Inflammatory macrophage (primary cell): ENCODE measurements around the gene SUCLG2.
"Not testable (repeated sequence)": the region's sequence is repeated elsewhere in the genome, so short reads cannot be mapped to it uniquely, and the experiment has no call there.

Experiments used
- DNase-seq, 2 donors: peaks; one replicate each; pipeline ENCODE4 v3.0.0-alpha.2; 2020 to 2022

SUCLG2 gene

DNA sequence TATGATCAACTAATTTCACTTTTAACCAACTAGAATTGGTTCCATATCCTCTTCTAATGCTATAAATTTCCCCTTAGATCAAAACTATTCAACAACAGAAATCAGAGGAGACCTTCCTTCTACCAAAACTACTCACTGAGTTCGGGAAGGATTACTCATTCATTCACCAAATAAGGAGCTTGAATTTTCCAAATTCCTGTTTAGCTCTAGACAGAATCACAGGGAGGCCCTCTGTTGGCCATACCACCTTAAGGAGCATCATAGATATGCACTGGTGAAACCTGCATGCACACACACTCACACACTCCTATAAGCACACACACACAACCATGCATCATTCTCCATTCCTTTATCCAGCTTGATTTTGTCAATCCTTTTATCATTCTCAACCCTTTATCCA lies 49.0 kb downstream of the SUCLG2 start:
- no peak for DNase-seq

DNA sequence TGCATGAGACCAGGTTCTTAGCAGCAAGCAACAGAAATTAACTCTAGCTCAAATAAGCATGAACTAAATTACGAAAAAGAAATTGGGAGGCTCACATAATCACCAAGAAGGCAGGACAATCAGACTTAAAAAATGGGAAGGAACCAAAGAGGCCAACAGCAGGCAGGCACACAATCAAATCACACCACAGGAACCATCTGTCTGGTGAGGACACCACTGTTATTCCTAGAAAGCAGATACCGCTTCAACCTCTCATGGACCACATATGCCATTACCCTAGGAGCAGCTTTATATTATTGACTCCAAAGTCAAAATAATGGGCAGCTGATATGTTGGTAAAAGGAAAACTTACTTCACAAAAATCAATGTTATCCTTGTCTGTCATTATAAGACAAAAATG lies 51.6 kb downstream of the SUCLG2 start:
- no peak for DNase-seq

DNA sequence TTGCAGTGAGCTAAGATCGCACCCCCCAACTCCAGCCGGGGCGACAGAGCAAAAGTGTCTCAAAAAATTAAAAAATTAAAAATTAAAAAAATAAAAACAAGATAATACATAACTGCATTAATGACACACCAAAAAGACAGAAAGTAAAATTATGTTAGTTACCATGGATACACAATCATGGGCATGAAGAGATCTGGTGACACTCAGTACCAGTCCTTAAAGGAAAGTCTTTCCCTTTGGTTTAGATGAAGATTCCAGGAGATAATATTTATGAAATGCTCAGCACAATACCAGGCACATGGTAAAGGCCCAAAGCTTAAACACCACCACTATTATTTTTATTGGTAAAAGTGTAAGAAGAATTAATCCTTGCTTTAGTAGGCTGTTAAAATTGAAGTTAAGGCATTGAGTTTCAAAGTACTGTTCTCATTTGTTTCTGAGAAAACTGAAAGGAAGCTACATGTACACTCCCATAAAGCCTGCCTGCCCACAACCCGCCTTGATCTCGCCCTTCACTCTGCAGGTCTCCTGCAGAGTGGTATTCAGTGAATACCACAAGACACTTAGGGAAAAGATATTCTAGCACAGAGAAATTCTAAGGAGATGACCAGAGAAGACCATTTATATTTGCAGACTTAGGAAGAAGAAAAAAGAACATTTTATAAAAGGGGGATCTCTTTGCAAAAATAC lies 52.3 kb downstream of the SUCLG2 start:
- DNase-seq: no peak

DNA sequence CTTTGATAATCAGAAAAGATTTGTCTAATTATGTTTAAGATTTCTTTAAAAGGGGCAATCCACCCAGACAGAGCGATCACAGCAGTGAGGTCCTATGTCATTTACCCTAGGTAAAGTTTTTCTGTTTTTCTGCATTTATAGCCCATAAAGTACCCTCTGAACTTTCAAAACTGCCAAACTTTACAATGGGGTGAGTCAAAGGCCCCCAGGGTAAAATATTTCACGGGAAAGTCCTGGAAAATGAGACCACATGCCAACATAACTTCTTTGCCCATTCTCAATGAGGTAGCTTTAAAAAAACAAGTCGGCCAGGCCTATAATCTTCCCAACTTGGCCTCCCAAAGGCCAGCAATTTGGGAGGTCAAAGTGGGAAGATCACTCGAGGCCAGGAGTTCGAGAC lies 53.0 kb downstream of the SUCLG2 start:
- DNase-seq: no peak

DNA sequence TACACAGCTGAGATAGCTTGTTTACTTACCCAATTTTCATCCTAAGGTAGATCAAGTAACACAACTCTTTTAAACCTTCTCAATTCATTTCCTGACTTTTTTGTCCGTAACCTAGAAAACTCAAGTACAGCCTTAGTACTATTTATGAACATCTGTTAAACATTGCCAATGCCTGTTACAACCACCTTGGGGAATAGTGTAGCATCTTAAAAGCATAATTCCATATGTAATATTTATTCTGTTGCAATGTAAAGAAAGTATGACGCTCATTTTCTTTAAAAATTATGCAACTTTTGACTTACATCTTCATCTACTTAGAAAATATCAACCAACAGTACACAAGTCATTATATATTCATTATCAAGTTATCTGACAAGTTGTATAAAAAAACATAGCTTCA lies 54.6 kb downstream of the SUCLG2 start:
- DNase-seq: no peak

DNA sequence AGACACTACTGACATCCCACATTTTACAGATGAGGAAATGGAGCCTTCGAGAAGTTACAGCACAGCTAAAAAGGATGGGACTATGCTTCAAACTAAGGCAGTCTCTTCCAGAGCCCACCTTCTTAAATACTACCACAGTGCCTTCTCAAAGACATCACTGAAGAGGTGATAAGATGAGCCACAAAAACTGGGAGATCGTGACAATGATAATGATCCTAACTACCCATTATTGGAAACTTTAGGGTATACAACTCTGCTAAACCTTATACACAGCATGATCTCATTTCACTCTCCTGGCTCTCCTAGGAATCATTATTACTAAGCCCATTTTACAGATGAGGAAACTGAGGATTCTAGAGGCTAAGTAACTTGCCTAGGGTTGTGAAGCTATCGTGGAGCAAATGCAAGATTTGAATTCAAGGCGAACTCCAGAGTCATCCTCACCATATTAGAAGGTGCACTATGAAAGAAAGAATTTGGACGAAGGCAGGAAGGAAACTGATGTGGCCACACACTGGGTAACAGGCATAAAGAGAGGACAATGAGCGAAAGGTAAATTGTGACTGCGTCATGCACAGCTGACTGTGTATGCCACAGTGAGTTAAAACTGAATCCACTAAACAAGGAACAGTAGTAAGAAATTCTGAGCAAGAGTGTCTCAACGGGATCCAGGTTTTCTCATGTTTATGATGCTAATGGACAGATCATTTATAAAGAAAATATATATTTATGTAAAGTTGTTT lies 55.4 kb downstream of the SUCLG2 start:
- DNase-seq: no peak

DNA sequence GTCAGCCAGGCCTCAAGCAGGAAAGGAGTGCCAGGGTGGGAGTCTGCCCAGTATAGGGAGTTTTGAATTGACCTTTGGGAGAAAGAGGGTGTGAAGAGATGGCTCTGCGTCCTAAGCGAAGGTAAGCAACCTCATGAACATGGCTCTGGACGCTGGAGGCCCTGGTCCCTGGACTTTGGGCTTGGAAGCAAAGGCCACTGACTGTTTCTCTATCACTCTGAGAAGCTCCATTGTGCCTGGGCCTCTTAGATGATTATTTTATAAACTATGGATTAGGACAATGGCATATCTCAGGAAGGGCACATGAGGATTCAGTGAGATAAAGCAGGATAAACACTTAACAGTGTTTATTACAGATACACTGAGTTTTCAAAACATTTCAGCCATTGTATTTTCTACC lies 59.0 kb downstream of the SUCLG2 start:
- DNase-seq: no peak

DNA sequence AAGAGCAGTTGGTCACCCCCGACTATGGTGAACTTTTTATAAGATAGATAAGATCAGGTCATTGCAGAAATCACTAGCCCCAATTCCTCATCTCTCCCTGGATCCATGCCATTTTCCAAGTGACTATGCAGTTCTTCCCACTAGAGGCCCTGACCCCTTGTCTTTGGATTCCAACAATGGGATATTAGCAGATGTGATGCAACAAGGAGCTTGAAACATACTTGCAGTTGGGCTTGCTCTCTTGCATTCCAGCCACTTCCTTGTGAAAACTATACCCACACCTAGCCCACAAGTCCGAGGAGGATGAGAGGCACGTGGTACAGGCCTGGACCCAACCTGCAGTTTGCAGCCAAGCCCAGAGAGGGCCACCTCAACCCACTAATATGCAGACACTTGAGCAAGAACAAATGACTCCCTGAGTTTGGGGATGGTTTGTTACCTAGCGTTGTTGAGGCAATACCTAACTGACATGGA lies 60.6 kb downstream of the SUCLG2 start:
- no peak for DNase-seq

DNA sequence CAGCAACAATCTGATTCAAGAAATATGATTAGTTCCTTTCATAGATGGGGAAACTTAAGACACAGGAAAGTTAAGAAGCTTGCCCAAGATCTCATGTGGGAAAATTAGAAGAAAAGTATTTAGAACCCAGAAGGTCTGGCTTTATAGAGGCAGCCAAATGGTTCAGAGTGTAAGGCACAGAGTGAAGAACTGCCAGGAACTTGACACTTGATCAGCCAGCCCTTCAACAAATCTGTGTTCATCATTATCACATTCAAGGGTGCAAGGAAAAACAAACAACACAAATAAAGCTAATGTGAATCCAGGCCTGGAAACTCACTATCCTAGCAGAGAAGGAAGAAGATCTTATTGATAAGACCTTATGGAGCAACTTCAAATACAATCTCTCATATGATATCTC lies 62.4 kb downstream of the SUCLG2 start:
- DNase-seq: no peak

DNA sequence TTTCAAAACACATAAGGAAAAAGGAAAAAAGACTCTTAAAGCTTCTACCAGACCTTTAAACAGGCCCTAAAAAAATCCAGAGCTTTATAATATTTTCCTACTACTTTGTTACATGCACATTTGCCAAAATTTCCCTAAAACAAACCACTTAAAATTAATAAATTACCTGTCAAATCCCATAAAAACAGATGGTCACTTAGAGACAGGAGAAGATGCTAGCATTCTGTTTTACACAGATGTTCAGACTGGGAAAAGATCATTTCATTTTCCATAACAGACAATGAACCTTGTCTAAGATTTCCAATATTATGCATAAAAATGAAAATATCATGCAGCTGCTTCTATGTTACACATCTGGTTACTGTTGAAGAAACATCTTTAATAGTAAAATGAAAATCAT lies 66.6 kb downstream of the SUCLG2 start:
- no peak for DNase-seq

DNA sequence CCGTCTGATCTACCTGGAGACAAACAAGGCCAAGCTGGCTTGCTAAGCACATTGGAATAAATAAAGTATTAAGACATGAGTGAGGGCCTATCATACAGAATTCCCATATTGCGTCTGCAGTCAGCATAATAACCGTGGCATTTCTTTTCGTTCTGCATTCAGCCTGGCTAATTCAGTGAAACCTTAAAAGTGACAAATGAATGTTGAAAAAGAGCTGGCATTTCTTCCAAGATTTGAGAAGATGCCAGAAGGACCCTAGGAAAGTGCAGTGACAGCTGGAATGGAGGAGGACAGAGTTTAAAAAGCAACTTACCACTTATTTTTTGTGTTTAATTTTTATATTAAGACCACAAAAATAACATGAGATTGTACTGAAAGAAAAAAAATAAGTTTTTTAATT lies 67.1 kb downstream of the SUCLG2 start:
- no peak for DNase-seq

DNA sequence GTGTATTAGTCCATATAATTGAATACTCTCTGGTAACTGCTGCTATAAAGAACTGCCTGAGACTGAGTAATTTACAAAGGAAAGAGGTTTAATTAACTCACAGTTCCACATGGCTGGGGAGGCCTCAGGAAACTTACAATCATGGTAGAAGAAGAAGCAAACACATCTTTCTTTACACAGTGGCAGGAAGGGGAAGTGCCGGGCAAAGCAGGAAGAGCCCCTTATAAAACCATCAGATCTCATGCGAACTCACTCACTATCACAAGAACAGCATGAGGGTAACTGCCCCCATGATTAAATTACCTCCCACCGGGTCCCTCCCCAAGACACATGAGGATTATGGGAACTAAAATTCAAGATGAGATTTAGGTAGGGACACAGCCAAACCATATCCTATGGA lies 69.8 kb downstream of the SUCLG2 start:
- not testable (repeated sequence) for DNase-seq

DNA sequence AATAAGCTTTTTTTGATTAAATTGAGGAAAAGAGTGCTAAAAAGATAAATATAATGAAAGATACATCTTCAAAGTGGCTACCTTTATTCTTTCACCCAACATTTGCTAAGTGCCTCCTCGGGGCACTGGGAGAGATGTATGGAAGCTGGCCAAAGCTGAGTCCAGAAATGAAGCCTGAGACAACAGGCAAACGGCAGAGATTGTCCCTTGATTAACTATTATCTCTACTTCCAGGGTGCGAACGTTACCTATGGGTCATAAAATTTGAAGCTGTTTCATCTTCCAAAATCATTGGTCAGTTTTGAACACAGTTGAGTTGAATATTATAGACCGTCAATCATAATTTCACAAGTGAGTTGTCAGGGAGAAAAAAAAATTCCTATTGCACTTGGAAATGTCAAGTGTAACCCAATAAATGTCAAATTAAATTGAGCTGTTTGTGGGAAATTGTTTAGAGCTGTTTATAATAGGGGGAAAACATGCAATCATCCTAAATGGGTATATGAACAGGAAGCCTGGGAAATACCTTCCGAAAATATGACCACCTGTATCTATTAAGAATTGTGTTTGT lies 73.9 kb downstream of the SUCLG2 start:
- DNase-seq: no peak

DNA sequence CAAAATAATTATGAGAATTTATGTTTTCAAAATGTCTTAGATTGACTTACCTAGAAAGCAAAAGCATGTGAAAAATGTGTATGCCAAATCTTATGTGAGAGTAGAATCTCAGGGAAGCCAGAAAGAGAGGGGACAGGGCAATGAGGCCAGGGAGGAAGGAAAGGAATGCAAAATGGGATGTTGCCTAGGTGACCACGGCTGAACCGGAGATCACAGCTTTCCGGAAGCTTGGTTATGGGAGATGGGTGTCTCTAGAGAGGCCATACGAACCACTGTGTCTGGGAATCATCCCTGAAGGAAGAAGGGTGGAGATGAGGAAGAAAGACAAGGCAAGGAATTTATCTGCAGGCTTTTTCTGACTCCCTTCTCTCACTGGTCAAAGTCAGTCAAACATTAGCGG lies 76.0 kb downstream of the SUCLG2 start:
- no peak for DNase-seq

DNA sequence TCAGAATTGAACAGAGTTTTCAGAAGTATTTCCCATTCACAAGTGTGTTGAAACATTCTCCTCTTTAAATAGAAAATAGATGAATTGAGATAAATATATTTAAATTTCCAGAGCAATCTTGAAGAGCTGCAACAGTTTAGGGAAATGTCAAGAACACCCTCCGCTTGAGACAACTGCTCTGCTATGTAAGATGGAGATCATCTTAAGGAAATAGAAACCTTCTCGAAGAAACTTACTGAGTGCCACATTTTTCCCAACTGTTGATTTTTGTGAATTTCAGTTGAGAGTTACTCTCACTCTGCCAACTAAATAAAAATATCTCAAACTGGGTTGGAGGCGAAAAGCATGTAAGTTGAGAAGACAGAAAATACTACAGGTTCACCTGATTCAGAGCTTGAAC lies 78.0 kb downstream of the SUCLG2 start:
- DNase-seq: no peak

DNA sequence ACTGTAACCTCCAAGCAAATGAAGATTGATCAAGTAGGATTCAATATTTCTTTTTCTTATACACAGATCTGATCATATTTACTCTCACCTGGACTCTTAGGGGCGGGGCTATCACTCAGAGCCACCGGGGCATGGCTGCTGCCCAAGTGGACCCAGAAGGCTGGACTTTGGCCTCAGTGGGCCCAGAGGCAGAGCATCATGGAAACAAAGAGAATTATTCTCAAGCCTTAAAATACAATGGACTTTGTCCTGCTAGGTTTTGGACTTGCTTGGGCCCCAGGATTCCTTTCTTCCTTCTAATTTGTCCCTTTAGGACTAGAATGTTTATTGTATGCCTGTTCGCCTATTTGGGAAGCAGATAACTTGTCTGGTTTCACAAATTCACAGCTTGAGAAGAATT lies 85.1 kb downstream of the SUCLG2 start:
- DNase-seq: no peak

DNA sequence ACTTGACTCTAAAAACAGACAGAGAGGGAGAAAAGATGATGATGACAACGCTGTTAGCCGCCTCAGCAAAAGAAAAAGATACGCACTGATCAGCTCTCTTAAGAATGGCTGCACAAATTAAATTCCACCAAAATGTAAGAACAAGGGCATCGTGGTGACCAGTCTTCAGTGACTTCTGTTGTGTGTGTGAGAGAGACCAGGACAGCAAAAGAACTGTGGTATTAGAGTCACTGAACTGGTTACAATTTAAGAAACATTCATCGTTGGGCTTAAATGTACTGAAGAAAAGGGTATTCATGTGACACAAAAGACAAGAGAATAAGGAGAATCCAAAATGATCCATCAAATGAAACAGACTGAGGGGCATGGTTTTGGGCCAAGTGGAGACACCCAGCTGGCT lies 86.5 kb downstream of the SUCLG2 start:
- no peak for DNase-seq

DNA sequence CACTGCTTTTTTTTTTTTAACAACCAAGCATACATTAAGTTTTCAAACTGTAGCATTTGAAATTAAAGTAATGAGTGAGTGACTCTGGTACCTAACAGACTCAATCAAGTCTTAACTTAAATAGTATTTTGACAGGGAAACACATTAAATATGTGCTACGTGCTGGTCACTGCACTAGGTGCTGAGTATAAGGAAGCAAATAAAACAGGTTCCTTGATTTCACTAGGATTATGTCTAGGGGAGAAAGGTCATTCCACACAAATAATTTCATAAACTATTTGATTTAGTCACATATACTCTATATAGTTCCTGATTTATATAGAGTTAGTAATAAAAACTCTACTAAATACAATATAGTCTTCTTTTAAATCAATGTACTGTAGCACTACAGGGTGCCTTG lies 89.4 kb downstream of the SUCLG2 start:
- DNase-seq: no peak

DNA sequence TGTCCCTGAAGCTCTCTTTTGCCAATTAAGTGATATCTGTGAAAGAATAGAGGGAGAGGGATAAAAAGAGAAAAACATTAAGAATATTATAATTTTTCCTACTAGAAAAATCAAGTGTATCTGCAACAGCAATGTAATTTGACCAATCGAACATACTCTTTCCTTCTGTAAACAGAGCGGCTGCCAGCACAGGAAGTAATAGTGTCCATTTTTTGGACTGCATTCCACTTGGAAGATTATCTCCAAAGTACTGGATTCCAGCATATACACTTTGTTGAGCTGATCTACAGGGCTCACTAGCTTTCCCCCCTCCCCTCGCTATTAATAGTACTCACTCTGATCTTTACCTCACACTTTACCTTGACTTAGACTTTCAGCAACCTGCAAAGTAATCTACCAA lies 90.4 kb downstream of the SUCLG2 start:
- no peak for DNase-seq

DNA sequence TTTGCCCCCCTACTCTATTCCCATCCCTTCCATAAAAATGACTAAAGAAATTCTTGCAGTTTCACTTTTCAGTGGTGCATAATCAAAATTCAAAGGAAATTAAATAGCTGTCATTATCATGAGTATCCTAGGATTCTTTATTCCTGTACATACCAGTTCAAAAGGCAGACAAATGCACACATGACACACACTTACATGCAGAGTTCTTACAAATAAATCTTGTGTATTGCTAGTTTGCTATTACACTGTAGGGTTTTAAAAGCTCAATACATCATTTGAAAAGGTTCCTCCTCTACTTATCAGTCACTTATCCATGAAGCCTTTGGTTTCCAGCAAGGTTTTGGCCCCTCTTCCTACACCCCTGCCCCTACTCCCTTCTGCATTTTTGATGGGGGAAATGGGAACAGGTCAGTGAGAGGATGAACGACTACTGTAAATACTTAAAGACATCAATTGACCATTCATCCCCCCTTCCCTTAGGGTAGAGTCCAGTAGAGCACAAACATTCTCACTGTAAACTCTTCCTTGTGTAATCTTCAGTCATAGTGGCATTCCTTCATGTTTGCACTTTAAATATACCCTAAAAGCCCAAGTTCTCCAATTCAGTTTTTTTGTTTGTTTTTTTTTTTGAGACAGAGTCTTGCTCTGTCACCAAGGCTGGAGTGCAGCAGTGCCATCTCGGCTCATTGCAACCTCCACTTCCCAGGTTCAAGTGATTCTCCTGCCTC lies 92.6 kb downstream of the SUCLG2 start:
- DNase-seq: no peak

DNA sequence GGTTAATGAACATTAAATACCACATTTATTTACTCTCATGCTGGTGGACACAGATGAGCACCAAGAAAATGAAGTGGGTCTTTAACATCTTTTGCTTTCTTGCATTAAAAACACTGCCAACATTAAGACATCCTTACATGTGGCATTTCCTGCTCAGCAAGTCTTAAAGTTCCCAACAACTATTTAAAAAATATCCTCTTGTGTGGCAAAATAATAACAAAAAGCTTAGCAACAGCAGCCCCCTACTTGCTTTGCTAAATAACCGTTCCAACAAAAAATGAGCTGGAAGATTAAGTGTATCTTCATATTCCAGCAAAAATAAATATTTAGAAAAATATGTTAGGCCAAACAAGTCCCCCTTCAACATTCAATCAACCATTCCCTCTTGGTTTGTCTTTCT lies 93.1 kb downstream of the SUCLG2 start:
- DNase-seq: no peak

DNA sequence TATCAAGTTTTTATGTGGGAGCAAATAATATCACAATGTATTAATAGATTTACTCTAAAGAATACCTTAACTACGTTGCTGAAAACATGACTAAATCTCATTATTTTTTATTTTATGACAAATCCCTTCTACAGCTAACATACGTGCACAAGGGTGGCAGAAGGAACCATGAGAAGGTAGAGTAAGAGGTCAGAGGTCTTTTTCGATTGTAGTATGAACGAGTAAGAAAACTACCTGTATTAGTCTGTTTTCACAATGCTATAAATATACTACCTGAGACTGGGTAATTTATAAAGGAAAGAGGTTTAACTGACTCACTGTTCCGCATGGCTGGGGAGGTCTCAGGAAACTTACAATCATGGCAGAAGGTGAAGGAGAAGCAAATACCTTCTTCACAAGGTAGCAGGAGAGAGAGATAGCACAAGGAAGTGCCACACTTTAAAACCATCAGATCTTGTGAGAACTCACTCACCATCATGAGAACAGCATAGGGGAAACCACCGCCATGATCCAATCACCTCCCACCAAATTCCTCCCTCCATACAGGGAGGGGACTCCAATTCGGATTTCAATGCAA lies 95.3 kb downstream of the SUCLG2 start:
- DNase-seq: no peak

DNA sequence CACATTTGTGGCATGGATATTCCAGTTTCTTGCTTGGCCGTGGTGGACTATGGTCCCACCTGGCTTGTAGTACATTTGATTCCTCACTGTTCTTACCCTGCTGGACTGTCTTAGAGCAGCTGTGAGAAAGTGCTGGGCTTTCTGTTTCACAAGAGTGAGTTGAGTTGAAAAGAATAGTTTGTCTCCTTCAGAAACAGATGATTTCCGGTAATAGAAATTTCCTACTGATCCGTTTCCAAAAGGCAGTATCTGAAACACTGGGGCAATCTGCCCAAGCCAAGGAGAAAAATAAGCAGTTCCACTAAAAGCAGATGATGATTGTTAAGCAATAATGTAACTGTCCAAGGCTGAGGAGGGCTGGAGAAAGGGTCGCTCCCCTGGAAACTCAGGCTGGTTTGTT lies 96.0 kb downstream of the SUCLG2 start:
- DNase-seq: no peak
